ENCODE results near the gene TMEM45A.
"Not testable (repeated sequence)": the region's sequence is repeated elsewhere in the genome, so short reads cannot be mapped to it uniquely, and the experiment has no call there.

TMEM45A gene

DNA sequence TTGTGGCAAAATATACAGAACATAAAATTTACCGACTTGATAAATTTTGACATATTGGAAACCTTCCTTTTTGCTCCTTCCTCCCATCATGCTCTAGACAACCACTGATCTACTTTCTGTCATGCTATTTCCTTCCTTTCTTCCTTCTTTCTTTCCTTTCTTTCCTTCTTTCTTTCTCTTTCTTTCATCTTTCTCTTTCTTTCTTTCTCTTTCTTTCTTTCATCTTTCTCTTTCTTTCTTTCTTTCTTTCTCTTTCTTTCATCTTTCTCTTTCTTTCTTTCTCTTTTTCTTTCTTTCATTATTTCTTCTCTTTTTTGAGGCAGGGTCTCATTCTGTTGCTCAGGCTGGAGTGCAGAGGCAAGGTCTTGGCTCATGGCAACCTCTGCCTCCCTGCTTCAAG lies 8.9 kb upstream of the TMEM45A start:
- no peak for DNase-seq (ENCODE audit: low read depth)

DNA sequence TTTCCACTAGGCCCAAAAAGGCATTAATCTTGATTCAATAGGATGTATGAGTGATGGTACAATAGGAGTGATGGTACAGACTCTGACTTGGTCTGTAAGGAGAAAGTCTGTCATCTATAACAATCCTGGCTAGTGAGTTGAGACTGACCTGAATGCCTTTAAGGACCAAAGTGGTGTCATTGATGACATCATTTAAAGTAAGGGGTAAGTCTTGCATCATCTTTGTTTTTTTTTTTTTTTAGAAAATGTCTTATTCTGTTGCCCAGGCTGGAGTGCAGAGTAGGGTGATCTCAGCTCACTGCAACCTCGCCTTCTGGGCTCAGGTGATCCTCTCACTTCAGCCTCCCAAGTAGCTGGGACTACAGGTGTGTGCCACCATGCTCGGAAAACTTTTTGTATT lies 5.6 kb upstream of the TMEM45A start:
- DNase-seq (ENCODE audit: low read depth): no peak

DNA sequence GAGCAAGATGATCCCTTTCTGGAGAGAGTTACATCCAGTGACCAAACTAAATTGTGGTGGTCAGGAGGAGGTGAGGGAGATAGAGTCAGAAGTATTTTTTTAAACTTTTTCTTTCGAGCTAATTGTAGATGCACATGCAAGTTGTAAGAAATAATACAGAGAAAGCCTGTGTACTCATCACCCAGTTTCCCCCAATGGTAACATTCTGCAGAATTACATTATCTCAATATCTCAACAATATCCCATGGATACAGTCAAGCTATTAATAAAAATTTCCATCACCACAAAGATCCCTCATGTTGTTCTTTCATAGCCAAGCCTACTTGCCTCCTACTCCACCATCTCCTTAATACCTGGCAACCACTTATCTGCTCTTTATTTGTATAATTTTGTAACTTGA lies 3.3 kb upstream of the TMEM45A start:
- DNase-seq (ENCODE audit: low read depth): no peak

DNA sequence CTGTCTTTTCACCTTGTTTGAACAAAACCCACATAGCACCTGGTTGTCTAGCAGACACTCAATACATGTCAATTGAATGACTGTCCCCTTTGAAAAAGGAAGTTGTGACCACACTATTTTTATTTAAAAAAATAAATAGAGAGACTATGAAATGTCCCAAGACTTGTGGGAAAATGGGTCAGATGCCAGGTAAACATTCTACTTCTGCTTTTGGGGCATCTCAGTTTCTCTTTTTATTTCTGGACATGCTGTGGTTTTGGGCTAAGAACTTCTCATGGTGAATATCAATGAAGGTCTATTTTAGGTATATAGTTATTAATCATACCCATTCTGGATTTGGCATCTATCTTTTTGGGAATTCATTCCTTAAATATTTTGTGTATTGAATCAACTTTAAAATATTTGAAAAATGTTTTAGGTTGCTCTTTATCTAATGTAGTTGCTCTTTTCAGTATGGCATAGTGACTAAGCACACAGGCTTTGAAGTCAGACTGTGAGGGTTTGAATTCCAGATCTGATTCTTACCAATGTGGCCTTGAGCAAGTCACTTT lies 4.4 kb downstream of the TMEM45A start:
- DNase-seq (ENCODE audit: low read depth): peak; percentile 77

DNA sequence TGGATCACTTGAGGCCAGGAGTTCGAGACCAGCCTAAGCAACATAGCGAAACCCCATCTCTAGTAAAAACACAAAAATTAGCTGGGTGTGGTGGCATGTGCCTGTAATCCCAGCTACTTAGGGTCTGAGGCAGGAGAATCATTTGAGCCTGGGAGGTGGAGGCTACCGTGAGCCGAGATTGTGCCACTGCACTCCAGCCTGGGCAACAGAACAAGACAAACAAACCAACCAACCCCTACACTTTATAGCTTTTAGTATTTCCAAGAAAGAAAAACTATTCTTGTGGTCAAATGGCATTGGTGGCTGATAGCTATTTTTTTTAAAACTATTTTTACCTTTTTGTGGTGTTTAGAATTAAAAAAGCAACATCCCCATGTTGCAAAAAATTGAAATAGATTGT lies 7.2 kb downstream of the TMEM45A start:
- DNase-seq (ENCODE audit: low read depth): no peak

DNA sequence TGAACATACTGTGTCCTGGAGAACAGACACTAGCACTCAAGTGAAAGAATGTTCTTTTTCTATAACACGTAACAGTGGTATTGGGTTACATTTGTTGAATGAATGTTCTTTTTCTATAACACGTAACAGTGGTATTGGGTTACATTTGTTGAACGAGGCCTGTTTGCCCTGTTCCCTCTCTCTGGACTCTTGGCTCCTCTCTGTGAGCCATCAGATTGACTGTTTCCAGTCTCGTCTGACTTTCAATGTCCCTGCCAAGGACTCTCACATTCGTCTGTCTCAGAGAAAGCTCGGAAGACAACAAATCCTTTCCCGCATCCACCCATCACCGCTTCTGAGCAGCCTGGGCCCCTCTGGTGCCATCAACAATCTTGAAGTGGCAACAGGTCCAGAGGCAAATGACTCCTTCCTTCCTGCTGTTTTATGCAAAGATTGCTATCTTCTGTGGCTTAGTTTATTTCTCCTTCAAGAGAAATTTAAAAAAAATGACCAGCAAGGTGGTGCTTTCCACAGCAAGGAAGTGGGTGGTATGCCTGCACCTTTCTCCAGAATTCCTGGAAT lies 8.0 kb downstream of the TMEM45A start:
- DNase-seq (ENCODE audit: low read depth): no peak

DNA sequence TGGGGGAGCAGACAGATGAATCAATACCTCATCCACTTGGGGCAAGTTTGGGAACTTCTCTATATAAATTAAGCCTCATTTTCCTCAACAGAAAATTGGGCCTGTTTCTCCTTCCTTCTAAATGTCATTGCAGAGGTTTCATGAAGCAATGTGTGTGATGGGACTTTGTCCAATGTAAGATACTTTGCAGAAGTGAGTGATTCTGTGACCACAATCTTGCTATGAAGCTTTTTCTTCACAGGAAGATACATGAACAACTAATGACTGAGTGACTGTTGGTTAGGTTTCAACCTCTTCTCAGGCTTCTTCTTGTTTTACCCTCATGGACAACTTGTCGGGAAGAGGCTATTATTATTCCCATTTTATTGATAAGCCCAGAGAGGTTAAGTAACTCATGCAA lies 11.0 kb downstream of the TMEM45A start:
- no peak for DNase-seq (ENCODE audit: low read depth)

DNA sequence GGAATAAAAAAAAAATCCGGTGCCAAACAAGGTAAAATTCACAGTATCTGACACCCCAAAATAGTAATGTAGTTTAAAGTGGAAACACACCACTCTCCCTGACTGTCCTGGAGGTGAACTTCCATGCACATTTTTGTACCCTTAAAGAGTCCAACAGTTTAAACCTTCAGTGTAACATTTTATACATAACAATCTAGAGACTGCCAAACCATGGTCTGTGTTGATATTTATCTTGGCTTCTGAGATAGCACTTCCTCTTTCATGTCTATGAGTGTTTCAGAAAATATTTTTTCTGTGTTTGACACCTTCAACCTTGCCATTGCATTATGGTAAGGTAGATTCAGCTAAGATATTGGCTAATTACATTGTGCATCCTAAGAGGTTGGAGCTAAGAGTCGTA lies 13.9 kb downstream of the TMEM45A start:
- no peak for DNase-seq (ENCODE audit: low read depth)

DNA sequence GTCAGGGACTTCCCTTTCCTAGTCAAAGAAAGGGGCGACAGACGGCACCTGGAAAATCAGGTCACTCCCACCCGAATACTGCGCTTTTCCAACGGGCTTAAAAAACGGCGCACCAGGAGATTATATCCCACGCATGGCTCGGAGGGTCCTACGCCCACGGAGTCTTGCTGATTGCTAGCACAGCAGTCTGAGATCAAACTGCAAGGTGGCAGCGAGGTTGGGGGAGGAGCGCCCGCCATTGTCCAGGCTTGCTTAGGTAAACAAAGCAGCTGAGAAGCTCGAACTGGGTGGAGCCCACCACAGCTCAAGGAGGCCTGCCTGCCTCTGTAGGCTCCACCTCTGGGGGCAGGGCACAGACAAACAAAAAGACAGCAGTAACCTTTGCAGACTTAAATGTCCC lies 17.4 kb downstream of the TMEM45A start:
- DNase-seq (ENCODE audit: low read depth): not testable (repeated sequence)

DNA sequence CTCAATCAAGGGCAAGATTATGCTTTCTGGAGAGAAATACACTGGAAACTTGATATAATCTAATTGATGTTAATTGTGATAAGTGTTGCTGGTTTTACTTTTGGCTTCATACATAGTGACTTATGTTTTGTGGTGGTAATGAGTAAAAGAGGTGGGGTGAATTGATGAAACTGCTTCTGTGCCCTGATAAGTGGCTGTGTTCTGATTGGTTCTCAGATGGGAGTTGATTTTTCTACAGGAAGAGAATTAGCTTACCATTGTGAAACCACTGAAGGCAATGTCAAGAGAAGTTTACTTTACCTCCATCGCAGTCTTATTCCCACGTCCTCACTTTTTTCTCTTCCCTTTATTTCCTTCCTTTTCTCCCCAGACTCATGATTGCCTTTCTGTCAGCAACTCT lies 23.8 kb downstream of the TMEM45A start:
- DNase-seq (ENCODE audit: low read depth): no peak

DNA sequence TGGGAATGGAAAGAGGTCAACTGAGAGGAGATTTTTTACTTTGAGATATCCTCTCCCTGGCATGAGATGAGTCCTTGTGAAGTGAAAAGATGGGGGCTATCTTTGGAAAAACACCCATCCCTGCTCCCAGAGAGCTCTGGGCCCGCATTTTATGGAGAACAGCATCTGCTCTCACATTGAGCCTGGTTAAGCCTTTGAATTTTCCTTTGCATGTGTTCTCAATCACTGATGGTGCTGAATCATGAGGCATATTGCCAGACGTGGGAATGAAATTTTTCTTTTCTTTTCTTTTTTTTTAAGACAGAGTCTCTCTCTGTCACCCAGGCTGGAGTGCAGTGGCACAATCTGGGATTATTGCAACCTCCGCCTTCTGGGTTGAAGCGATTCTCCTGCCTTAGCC lies 24.4 kb downstream of the TMEM45A start:
- no peak for DNase-seq (ENCODE audit: low read depth)

DNA sequence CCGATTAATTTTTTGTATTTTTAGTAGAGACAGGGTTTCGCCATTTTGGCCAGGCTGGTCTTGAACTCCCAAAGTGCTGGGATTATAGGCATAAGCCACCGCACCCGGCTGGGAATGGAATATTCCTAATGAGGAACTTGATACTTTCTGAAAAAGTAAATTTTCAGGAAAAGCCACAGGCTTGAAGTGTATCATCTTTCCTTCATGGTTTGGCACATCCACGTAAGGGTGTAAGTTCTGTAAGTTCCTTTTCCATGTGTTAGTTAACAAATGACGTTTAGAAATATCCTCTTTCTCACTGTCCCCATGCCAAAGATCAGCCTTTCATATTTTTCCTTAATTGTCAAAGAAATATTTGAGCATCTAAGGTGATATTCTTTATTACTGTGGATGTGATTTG lies 24.9 kb downstream of the TMEM45A start:
- DNase-seq (ENCODE audit: low read depth): no peak

DNA sequence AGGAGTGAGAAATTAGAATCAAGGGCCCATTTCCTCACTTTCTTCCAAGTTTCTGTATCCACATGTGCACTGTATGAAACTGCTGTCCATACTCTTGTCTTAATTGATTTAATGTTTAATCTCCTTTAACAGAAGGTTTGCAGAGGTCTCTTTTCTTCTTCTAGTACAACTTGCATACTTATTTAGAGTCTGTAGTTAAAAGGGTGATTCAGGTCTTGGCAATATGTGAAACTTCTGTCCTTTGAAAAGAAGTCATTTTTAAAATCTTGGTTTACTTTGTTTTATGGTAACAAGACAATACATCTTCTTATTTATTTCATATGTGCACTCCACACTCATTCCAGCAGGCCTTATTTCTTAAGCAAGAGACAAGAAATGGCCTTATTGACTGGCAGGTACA lies 25.8 kb downstream of the TMEM45A start:
- no peak for DNase-seq (ENCODE audit: low read depth)

DNA sequence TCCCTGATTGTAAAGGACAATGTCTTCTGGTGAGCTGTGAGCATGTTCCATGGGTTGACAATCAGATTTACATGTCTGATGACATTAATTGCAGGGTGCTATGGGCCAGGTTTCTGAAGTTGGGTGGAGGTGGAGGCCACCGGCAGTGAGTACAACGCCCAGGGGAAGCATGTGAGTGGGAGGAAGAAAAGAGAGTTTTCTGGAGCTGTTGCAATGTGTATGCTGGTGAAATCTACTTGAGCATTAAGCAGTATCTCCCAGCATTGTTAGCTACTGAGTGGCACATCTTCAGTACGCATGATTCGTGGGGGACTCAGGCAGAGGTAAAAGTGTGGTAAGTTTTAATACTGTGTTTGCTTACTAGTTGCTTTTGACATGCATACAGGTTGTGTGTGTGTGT lies 26.6 kb downstream of the TMEM45A start:
- no peak for DNase-seq (ENCODE audit: low read depth)

DNA sequence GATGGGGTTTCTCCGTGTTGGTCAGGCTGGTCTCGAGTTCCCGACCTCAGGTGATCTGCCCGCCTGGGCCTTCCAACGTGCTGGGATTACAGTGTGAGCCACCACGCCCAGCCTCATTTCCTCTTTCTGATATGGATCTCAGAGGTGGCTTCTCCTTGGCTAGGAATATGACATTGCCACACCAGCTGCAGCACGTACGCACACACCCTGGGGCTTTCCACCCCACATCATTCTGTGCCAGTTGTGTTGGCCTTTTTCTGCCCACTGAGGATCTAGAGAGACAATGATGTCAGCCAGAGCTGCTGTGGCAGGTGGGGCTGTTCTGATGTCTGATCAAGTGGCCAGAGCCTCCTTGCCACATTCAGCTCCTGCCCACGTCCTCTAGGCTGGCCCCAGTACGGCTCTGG lies 29.0 kb downstream of the TMEM45A start:
- no peak for DNase-seq (ENCODE audit: low read depth)

DNA sequence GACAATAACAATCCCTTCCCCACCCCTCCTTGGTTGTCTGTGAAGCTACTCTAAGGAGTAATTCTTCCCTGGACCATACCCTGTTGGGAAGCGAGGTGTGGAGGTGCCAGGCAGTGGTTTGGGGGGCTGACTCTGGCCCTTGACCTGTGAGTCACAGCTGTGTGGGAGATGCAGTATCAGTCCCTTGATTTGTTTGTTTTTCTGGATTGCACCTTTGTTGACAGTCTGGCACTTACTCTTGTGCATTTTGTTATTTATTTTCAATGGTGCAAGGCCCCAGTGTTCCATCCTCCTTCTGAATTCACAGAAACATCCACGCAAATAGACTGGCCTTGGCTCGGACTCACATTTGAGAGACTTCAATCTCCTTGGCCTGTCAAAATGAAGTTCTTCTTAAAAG lies 29.7 kb downstream of the TMEM45A start:
- no peak for DNase-seq (ENCODE audit: low read depth)

DNA sequence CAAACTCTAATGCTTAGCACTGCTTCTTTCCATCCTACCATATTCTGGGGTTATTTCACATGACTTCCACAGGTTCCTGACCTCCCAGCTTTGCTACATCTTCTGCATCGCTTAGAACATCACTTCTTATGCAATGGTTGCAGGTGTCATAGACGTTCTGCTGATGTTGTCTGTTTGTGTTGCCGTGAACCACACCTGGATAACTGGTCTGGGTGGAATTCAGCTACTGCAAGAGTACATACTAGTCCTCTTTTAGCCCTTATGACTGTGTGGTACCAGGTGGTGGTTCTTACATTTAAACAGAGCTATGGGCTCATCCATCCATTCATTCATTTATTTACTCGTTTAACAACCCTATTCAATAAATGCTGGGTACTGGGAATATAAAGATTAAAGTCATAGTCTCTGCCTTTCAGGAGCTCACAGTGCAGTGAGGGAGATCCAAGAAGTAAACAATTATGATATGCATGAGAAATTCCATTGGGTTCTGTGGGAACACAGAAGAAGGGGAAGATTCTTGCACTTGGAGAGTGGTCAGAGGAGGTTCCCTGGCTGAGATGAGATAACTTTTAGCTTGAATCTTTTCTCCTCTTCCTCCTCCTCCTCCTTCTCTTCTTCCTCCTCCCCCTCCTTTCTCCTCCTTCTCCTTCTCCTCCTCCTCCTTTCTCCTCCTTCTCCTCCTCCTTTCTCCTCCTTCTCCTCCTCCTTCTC lies 30.8 kb downstream of the TMEM45A start:
- DNase-seq (ENCODE audit: low read depth): no peak

DNA sequence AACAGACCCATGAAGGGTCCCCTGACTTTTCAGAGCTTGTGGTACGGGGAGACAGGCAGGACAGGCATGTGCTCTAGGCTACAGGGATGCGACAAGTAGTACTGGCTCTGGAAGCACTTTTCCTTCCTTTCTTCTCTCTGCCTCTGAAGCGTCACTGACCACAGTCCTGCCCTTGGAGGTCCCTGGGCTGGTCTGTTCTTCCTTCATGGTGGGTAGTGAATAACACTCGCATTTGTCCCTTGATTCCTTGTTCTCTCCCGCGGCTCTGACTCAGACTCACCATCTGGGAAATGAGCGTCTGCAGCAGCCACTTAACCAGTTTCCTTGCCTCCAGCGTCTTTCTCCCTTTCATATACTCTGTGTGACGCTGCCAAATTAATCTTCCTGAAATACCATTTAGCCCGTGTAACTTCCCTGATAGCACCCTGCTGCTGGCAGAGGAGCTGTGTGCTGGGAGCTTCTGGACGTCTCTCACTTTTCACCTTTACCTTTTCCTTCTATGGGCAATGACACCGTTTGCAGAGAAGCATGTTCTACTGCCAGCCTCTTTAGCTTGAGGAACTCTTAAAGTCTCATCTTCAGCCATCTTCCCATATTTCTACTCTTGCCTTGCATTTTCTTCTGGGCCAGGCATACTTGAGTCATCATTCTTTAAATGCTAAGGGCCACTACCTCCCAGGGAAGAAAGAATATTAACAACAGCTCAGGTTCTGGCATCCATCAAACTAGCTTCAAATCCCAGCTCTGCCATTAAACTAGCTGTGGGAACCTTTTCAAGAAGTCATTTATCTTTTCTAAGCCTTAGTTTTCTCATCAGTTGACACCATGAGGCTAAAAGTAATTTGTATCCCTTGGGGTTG lies 33.6 kb downstream of the TMEM45A start:
- DNase-seq (ENCODE audit: low read depth): peak; percentile 93

DNA sequence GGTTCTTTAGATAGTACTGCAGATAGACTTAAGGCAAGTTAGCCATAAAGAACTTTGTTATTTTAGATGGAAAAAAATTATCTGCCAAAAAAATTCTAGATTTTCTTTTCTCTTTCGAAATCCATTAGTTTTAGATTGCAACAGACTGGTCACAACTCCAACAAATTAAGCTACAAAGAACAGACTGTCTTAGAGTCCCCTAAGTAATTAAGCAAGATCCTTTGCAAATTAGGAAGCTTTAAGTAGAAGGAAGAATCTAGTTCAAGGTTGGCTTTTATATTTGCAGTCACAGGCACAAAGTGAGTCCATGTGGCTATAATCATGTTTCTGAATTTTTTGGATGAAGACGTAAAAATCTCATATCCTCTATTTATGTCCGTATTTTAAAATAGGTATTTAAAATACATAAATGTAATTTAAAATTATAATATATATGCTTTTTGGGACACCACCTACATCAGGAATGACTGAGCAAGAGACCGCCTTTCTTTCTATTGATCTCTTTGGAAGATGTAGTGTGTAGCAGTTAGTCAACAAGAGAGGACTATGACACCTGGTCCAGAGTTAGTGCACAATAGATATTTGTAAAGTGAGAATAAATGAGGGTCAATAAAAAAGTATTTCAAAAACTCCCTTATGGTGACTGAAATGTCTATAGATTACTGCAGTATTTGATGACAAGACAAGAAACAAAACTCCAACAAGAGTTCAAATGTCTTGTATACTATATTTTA lies 34.4 kb downstream of the TMEM45A start:
- no peak for DNase-seq (ENCODE audit: low read depth)

DNA sequence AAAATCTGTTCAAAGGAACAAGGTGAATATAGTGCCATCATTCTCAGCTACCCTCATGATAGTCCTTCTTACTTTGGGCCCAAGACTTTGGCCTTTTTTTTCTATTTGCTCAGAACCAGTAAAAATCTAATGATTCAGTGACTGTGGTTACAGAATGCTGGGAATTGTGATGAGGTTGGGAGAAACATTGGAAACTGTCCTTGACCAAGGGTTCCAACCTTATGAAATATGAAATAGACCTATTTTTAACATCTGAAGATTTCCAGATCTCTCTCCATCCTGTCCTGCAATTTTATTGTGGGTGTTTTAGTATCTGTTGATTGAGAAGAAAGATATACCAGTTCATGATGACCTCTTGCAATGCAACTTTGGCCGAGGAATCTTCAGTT lies 34.9 kb downstream of the TMEM45A start:
- DNase-seq (ENCODE audit: low read depth): no peak

DNA sequence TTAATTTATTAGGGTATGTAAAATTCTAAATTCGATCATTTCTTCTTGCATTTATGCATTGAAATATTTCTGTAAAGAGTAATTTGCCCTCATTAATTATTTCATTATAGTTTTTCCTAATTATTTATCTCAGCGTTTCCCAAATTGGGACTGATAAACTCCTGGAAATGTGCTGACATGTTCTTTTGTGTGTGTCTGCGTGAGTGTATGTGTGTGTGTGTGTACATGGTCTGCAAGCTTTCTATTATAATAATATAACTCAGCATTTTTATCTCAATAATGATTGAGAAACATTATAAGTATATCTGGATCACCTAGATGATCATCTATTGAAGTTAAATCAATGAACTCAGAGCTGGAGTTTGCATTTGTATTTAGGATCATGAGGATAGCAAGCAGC lies 38.7 kb downstream of the TMEM45A start:
- no peak for DNase-seq (ENCODE audit: low read depth)

DNA sequence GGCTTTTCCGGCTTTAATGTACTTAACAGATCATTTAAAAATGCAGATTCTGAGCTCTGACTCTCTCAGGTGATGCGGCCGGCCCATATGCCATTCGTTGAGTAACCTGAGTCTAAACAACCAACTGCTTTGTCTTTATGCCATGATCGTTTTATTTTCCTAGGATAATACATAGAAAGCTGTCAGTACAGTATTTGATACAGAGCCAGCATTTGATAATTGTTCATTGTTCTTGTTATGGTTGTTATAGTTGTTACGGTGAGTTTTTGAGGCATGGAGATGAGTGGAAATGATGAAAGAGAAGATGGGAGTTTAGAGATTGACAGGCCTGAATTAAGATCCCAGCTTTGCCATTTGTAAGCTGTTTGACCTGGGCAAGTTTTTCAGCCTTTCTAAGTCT lies 40.0 kb downstream of the TMEM45A start:
- no peak for DNase-seq (ENCODE audit: low read depth)

Measured in ELR (cell line).